Type B pancreatic cell (in vitro differentiated cells): ENCODE measurements around the gene TSHZ2. TPM values are rescaled to one million over a fixed set of nuclear protein-coding genes. Genes with fewer than 3 reads are reported as not detected.

Source experiments
- DNase-seq: peaks from one replicate; pipeline ENCODE4 v3.0.0; 2021; ENCODE audit warnings: mixed read lengths; ENCODE audit not compliant: unreplicated experiment; ENCODE audit errors: extremely low spot score
- H3K27ac Mint-ChIP-seq: 2 replicates; pipeline ENCODE4 v1.8.0; 2021; ENCODE audit warnings: mild to moderate bottlenecking, mixed read lengths
- H3K27me3 Mint-ChIP-seq: 2 replicates; pipeline ENCODE4 v1.8.0; 2021; ENCODE audit warnings: mixed read lengths
- H3K36me3 Mint-ChIP-seq: 2 replicates; pipeline ENCODE4 v1.8.0; 2021; ENCODE audit warnings: mixed read lengths
- H3K4me1 Mint-ChIP-seq: one replicate; pipeline ENCODE4 v1.8.0; 2021; ENCODE audit warnings: mixed read lengths; ENCODE audit not compliant: unreplicated experiment
- H3K4me3 Mint-ChIP-seq: 2 replicates; pipeline ENCODE4 v1.8.0; 2021; ENCODE audit warnings: mild to moderate bottlenecking, mixed read lengths
- H3K9me3 Mint-ChIP-seq: 2 replicates; pipeline ENCODE4 v1.8.0; 2021; ENCODE audit warnings: mixed read lengths
- total RNA-seq: library from RNA; stranded (reverse); gene quantifications from 2 replicates; pipeline ENCODE4 v1.2.1, GENCODE V29; 2021; ENCODE audit warnings: low replicate concordance
- TF ChIP-seq, protein P1 (sequence below): fragments of 200-600 bp; sonication (generic); conservative IDR thresholded peaks from 2 replicates; pipeline ENCODE4 v1.5.0; 2021; ENCODE audit warnings: antibody characterized with exemption, mild to moderate bottlenecking

Gene TSHZ2
- total RNA-seq, 1 donor from 2014 or later: 45.5 TPM

DNA sequence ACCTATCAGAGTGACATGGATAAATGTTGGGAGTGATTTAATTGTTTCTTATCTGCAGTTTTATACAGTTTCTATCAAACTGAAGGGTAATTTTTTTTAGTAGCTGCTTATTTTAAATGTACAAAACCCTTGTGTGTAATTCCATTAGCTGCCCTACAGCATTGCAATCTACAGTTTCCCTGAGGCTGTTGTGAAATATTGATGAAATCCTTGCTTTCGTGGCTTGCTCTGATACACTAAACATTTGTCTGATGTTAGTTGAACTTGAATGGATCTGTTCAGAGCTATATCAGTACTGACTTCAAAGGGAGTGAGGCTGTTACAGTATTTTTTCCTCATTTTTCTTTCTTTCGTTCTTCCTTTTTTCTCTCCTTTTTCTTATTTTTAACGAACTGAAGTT lies 255.4 kb downstream of the TSHZ2 start:
- TF ChIP-seq, protein P1, sequence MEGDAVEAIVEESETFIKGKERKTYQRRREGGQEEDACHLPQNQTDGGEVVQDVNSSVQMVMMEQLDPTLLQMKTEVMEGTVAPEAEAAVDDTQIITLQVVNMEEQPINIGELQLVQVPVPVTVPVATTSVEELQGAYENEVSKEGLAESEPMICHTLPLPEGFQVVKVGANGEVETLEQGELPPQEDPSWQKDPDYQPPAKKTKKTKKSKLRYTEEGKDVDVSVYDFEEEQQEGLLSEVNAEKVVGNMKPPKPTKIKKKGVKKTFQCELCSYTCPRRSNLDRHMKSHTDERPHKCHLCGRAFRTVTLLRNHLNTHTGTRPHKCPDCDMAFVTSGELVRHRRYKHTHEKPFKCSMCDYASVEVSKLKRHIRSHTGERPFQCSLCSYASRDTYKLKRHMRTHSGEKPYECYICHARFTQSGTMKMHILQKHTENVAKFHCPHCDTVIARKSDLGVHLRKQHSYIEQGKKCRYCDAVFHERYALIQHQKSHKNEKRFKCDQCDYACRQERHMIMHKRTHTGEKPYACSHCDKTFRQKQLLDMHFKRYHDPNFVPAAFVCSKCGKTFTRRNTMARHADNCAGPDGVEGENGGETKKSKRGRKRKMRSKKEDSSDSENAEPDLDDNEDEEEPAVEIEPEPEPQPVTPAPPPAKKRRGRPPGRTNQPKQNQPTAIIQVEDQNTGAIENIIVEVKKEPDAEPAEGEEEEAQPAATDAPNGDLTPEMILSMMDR: no peak
- H3K27me3 Mint-ChIP-seq: no peaks in the 10 kb centered on the region
- no peak for DNase-seq
- H3K4me3 Mint-ChIP-seq: peak overlapping the region; percentile 48
- peaks cover 27% of the 10 kb centered on the region for H3K4me1 Mint-ChIP-seq
- peaks cover 3% of the 10 kb centered on the region for H3K9me3 Mint-ChIP-seq
- H3K36me3 Mint-ChIP-seq: peaks cover 3% of the 10 kb centered on the region
- H3K27ac Mint-ChIP-seq: peak overlapping the region; percentile 46

DNA sequence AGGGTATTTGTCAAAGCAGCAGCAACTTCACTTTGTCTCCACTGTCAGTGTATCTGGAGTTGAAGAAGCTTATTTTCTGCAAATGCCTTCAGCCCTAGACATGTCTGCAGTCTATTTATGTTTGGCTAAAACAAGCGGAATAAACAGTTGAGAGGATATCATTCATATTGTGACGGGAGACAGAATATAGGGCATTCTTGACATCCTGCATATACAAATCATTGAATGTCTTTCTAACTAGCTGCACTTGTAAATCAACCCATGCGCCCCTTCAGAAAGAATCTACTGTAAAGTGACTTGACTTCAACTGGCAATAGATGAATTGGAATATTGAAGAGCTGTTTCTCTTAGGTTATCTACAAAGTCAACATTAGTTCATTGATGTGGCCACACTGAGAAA lies 258.9 kb downstream of the TSHZ2 start:
- no peak for DNase-seq
- no peak overlapping the region for H3K4me3 Mint-ChIP-seq
- H3K4me1 Mint-ChIP-seq: peaks cover 19% of the 10 kb centered on the region
- TF ChIP-seq, protein P1: no peak
- peaks cover 14% of the 10 kb centered on the region for H3K36me3 Mint-ChIP-seq
- H3K9me3 Mint-ChIP-seq: peaks cover 3% of the 10 kb centered on the region
- no peaks in the 10 kb centered on the region for H3K27me3 Mint-ChIP-seq
- no peak overlapping the region for H3K27ac Mint-ChIP-seq

DNA sequence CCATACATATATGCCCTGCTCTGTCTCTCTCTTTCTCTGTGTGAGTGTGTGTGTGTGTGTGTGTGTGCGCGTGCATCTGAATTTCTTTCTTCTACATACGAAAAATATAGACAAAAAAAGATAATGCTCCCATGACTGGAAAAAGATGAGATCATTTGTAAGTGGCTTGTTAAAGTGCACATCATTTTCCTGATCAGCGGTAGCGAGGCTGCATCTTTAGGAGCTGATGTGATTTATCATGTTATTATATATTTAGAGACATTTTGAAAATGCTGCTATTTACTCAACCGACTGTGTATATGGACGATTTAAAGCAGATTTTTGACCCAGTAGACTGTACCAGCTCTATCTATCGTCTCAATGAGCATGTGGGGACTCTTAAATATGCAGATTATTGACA lies 265.3 kb downstream of the TSHZ2 start:
- Mint-ChIP-seq H3K27me3 (no peaks in the 10 kb centered on the region), H3K4me1 (no peaks in the 10 kb centered on the region), H3K36me3 (peaks cover 13% of the 10 kb centered on the region), H3K9me3 (no peaks in the 10 kb centered on the region), H3K27ac (no peak overlapping the region), H3K4me3 (no peak overlapping the region)
- no peak for DNase-seq
- TF ChIP-seq, protein P1: no peak

DNA sequence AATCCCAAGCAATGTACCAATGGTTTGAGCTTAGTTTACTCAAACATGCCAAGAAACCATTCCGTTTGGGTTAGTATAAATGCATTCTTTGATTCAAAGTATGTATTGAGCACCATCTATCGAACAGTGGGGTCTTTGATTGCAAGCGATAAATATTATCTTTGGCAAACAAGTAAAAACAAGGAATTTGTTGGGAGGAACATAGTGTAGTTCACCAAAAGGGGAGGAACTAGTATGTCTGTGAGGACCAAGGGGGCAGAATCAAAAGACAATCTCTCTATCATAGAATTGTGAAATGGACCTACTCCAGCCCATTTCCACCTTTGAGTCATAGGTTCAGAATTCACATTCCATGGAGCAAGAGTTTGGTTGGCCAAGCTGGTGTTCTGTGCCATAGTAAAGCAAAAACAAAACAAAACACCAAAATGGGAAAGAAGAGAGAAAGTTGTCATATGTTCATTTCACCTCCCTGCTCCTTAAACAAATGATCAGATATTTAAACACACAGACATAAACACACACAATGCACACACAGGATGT lies 266.0 kb downstream of the TSHZ2 start:
- H3K27ac Mint-ChIP-seq: no peak overlapping the region
- TF ChIP-seq, protein P1: no peak
- peaks cover 6% of the 10 kb centered on the region for H3K4me1 Mint-ChIP-seq
- peaks cover 17% of the 10 kb centered on the region for H3K36me3 Mint-ChIP-seq
- DNase-seq: no peak
- H3K9me3 Mint-ChIP-seq: peaks cover 5% of the 10 kb centered on the region
- H3K27me3 Mint-ChIP-seq: no peaks in the 10 kb centered on the region
- H3K4me3 Mint-ChIP-seq: no peak overlapping the region

DNA sequence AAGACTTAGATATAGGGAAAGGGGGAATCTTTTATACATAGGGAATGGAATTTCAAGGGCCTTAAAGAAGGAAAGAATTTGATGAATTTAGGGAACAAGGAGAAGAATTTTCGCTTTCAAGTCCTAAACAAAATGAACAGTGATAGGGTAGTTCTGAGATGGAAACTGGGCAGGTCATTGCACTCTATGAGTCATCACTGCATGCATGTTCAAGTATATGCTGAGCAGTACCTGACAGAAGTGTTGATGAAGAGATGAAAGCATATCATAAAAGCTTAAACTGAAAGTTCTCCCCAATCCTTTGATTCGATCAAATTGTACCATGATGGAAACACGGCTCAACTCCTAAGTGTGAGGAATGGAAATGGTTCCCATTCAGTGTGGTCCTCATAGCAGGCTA lies 271.0 kb downstream of the TSHZ2 start:
- H3K4me1 Mint-ChIP-seq: peaks cover 36% of the 10 kb centered on the region
- peaks cover 5% of the 10 kb centered on the region for H3K9me3 Mint-ChIP-seq
- no peak overlapping the region for H3K27ac Mint-ChIP-seq
- no peak for DNase-seq
- TF ChIP-seq, protein P1: no peak
- H3K36me3 Mint-ChIP-seq: peaks cover 11% of the 10 kb centered on the region
- H3K4me3 Mint-ChIP-seq: no peak overlapping the region
- H3K27me3 Mint-ChIP-seq: no peaks in the 10 kb centered on the region

DNA sequence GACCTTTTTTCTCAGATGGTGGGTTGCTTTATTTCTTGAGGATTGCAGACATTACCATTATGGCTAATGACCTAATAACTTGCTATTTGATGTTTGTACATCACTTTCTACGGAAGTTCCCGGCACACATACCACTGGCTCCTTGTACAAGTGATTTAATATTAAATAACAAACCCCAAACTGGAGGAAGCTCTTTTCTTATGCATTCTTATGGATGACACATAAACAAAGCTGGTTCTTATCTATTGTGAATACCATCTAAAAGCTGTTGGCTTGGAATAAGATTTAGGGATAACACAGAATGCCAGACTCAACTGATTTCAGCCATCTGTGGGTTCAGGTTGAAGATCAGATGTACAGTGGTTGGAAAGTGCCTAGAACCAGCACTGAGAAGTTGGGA lies 272.6 kb downstream of the TSHZ2 start:
- DNase-seq: no peak
- H3K27me3 Mint-ChIP-seq: no peaks in the 10 kb centered on the region
- H3K4me1 Mint-ChIP-seq: peaks cover 36% of the 10 kb centered on the region
- peaks cover 5% of the 10 kb centered on the region for H3K9me3 Mint-ChIP-seq
- no peak overlapping the region for H3K4me3 Mint-ChIP-seq
- TF ChIP-seq, protein P1: no peak
- H3K36me3 Mint-ChIP-seq: peaks cover 11% of the 10 kb centered on the region
- no peak overlapping the region for H3K27ac Mint-ChIP-seq
